Measurements from ENCODE around the gene DNAAF1. TPM values are rescaled to one million over a fixed set of nuclear protein-coding genes. Genes with fewer than 3 reads are reported as not detected.
A peak's percentile ranks its signal among the peaks of the same experiment; 100 is the strongest.

DNAAF1 gene
- total and polyA plus RNA-seq, 2 of the 4 experiments (the other 2 are of a cell fraction) = 0.05 TPM; not detected in 1

GRCh38 chr16:84116720-84117493 is 28.2 kb upstream of the DNAAF1 start, which contains the start of gene MBTPS1:
TSS of gene MBTPS1 (minus strand) at chr16:84116942. CDS start at chr16:84101783, 15,159 bp downstream.
- 0% methylated on average over 68 of the region's 94 CpGs; no CpG with 5 or more reads in 1 of the 2 experiments for WGBS, 2 experiments (ENCODE audit: extremely low coverage in 2 of 2, insufficient read length in 1 of 2)
- H3K27me3 ChIP-seq (ENCODE audit: control insufficient read depth, insufficient read depth, low read length) = no peaks in the 10 kb centered on the region
- ChIA-PET CTCF (interaction anchor here (0.8 to 2.0 kb wide), 4 partner anchors 32 to 70 kb away, joined by 3 to 7 read pairs (median 4); partner anchors contain the start of gene TAF1C), POLR2A (ENCODE audit: unreplicated experiment) (interaction anchor here (0.8 kb wide), 1 partner anchor 28 kb away, joined by 3 read pairs; the partner anchor contains the start of genes DNAAF1 and HSDL1)
- H4K5ac ChIP-seq (ENCODE audit: low read depth, low read length) = peak within 1 kb of the TSS; percentile 70
- peak within 1 kb of the TSS; percentile 31 for H3K23ac ChIP-seq (ENCODE audit: low read depth, low read length)
- peak within 1 kb of the TSS; percentile 98 for H2AFZ ChIP-seq (replicated peaks; ENCODE audit: low read length, poor library complexity)
- peak within 1 kb of the TSS; percentile 98 for H3K4me2 ChIP-seq (ENCODE audit: low read depth, low read length)
- no peak within 1 kb of the TSS for H2BK15ac ChIP-seq (ENCODE audit: low read depth, low read length)
- no TSS peak for BruUV-seq (replicated peaks)
- peak within 1 kb of the TSS; percentile 84 to 98 for H4K8ac ChIP-seq (ENCODE audit: low read depth in 2 of 2, low read length in 2 of 2)
- peak within 1 kb of the TSS; percentile 98 for H3K9ac ChIP-seq (ENCODE audit: low read depth, low read length)
- H2BK120ac ChIP-seq (ENCODE audit: low read depth, low read length) = no peak within 1 kb of the TSS
- peaks cover 10 to 29% of the 10 kb centered on the region in 2 experiments for H3K79me1 ChIP-seq (ENCODE audit: low read depth in 1 of 2, low read length in 2 of 2)
- peak within 1 kb of the TSS; percentile 36 for H3K18ac ChIP-seq (ENCODE audit: low read depth, low read length)
- DNase-seq (peak; percentile 97), ATAC-seq (ENCODE audit: low read depth) (peak; percentile 96)
- intact Hi-C loops (cut with micrococcal nuclease) = loop anchor here (5.0 to 10.0 kb wide), 2 partner anchors 60 to 368 kb away; no protein-coding TSS in a partner anchor
- peak within 1 kb of the TSS; percentile 89 for H2AK9ac ChIP-seq (replicated peaks; ENCODE audit: low read depth, low read length, poor library complexity)
- dilution Hi-C loops (cut with HindIII; ENCODE audit: low sequenced_read_pairs, unreplicated experiment) = no loop called here
- H3K36me3 ChIP-seq (ENCODE audit: control insufficient read depth, insufficient read depth, low read length) = no peaks in the 10 kb centered on the region
- peak within 1 kb of the TSS; percentile 76 for H2BK5ac ChIP-seq (ENCODE audit: low read depth, low read length, poor library complexity, severe bottlenecking)
- peak within 1 kb of the TSS; percentile 55 for H3K4ac ChIP-seq (ENCODE audit: low read depth, low read length)
- no peaks in the 10 kb centered on the region for H3K4me1 ChIP-seq (ENCODE audit: control insufficient read depth, insufficient read depth, low read length)
- H4K20me1 ChIP-seq (ENCODE audit: insufficient read depth, low read length) = no peaks in the 10 kb centered on the region
- peak within 1 kb of the TSS; percentile 85 for H2AK5ac ChIP-seq (ENCODE audit: low read depth, low read length)
- peak within 1 kb of the TSS; percentile 85 for H3K4me3 ChIP-seq (ENCODE audit: insufficient read depth, low read depth, low read length)
- peak within 1 kb of the TSS; percentile 44 for H3K14ac ChIP-seq (replicated peaks; ENCODE audit: low read depth, low read length)
- H3K56ac ChIP-seq (ENCODE audit: extremely low read depth, insufficient read depth, low read length) = peak within 1 kb of the TSS; percentile 76
- no peaks in the 10 kb centered on the region for H3K9me3 ChIP-seq (ENCODE audit: control insufficient read depth, insufficient read depth, low read length)
- in situ Hi-C loops (cut with MboI; ENCODE audit: low sequenced_read_pairs) = no loop called here
- TF ChIP-seq MAFK (IDR thresholded peaks at IDR 0.05; ENCODE audit: low read depth, low read length) (no peak), POLR2A (IDR thresholded peaks at IDR 0.05; ENCODE audit: low read depth, low read length) (peak; percentile 83), MAZ (IDR thresholded peaks at IDR 0.05; ENCODE audit: borderline replicate concordance, low read depth, low read length) (peak; percentile 76; the same call in 1 of the 2 replicates), CTCF (conservative IDR thresholded peaks at IDR 0.05; ENCODE audit: low read depth, low read length) (no peak), USF2 (IDR thresholded peaks at IDR 0.05; ENCODE audit: low read depth, low read length) (peak; percentile 13; the same call in 1 of the 2 replicates), FOS (IDR thresholded peaks at IDR 0.05; ENCODE audit: low read depth, low read length) (no peak), RAD21 (IDR thresholded peaks at IDR 0.05; ENCODE audit: low read length) (no peak), BHLHE40 (IDR thresholded peaks at IDR 0.05; ENCODE audit: low read depth, low read length) (peak; percentile 32; the same call in 1 of the 2 replicates), NFE2L2 (IDR thresholded peaks at IDR 0.05; ENCODE audit: low read depth, low read length) (0 out of 2 replicates have a peak, but pooled peaks have one; percentile 1), MXI1 (IDR thresholded peaks at IDR 0.05; ENCODE audit: borderline replicate concordance, low read depth, low read length) (peak; percentile 78), SMC3 (IDR thresholded peaks at IDR 0.05; ENCODE audit: low read depth, low read length) (no peak)
- H2BK20ac ChIP-seq (ENCODE audit: low read depth, low read length) = no peak within 1 kb of the TSS
- peak within 1 kb of the TSS; percentile 95 for H3K27ac ChIP-seq (ENCODE audit: insufficient read depth, low read length)
- H4K91ac ChIP-seq (ENCODE audit: insufficient read depth, low read depth, low read length) = peak within 1 kb of the TSS; percentile 53
- no peaks in the 10 kb centered on the region; the same call in 1 of the 2 replicates for H3K9me1 ChIP-seq (ENCODE audit: insufficient read depth, low read length)
